ENCODE measurements around the gene SEMA5B. TPM values are rescaled to one million over a fixed set of nuclear protein-coding genes. Genes with fewer than 3 reads are reported as not detected.

The SEMA5B gene
- total and polyA plus RNA-seq, 9 of the 15 experiments (the other 6 are each of a cell fraction or from before 2014, with no cell fraction given) = not detected

GRCh38 chr3:123027292-123028232, at the start of gene SEMA5B (continued):
- no peak for TF ChIP-seq IRF9 (tag; IDR thresholded peaks at IDR 0.05)
- TF ChIP-seq ZBED1 (IDR thresholded peaks at IDR 0.05) = no peak
- TF ChIP-seq CTCFL (IDR thresholded peaks at IDR 0.05; ENCODE audit: borderline replicate concordance, insufficient read depth, low read depth, low read length, poor library complexity, severe bottlenecking) = peak; percentile 79
- no peak for TF ChIP-seq ZNF699 (CRISPR knock-in tag; IDR thresholded peaks at IDR 0.05; ENCODE audit: insufficient replicate concordance)
- TF ChIP-seq L3MBTL2 (IDR thresholded peaks at IDR 0.05) = peak; percentile 57
- no peak for TF ChIP-seq BRF1 (IDR thresholded peaks at IDR 0.05; ENCODE audit: borderline replicate concordance, extremely low read depth, insufficient read length)
- no peak for TF ChIP-seq TSC22D4 (tag; IDR thresholded peaks at IDR 0.05)

All from K562 (cell line).